ENCODE measurements around the gene RAB1A. TPM values are rescaled to one million over a fixed set of nuclear protein-coding genes. Genes with fewer than 3 reads are reported as not detected.

Gene RAB1A
- total RNA-seq, 1 experiment from 2014 or later = 127 TPM

GRCh38 chr2:65053199-65053598 is 76.7 kb downstream of the RAB1A start:
- Histone ChIP-seq H3K27me3 (no peaks in the 10 kb centered on the region), H3K9me3 (replicated peaks) (no peaks in the 10 kb centered on the region), H3K27ac (no peak overlapping the region), H3K36me3 (no peaks in the 10 kb centered on the region), H3K4me3 (no peak overlapping the region), H3K4me1 (peaks cover 19% of the 10 kb centered on the region)
- DNase-seq = no peak

- Histone ChIP-seq H3K36me3 (no peaks in the 10 kb centered on the region), H3K4me3 (no peak overlapping the region), H3K4me1 (peaks cover 15% of the 10 kb centered on the region), H3K27me3 (no peaks in the 10 kb centered on the region), H3K27ac (no peak overlapping the region), H3K9me3 (replicated peaks) (no peaks in the 10 kb centered on the region)
- DNase-seq = no peak
Measured at GRCh38 chr2:65050931-65051330, 79.0 kb downstream of the RAB1A start.

GRCh38 chr2:65049010-65049639 is 80.8 kb downstream of the RAB1A start:
- H3K9me3 ChIP-seq (replicated peaks) = 0 out of 2 replicates have a peak, but pooled peaks cover 2% of the 10 kb centered on the region
- peaks cover 25% of the 10 kb centered on the region for H3K4me1 ChIP-seq
- DNase-seq = peak in 1 of 2 experiments; percentile 49
- H3K27ac ChIP-seq = no peak overlapping the region
- H3K36me3 ChIP-seq = no peaks in the 10 kb centered on the region
- H3K27me3 ChIP-seq = no peaks in the 10 kb centered on the region
- no peak overlapping the region for H3K4me3 ChIP-seq

GRCh38 chr2:65046633-65047407 is 83.1 kb downstream of the RAB1A start:
- DNase-seq = no peak
- Histone ChIP-seq H3K4me3 (no peak overlapping the region), H3K27me3 (no peaks in the 10 kb centered on the region), H3K36me3 (no peaks in the 10 kb centered on the region), H3K9me3 (replicated peaks) (0 out of 2 replicates have a peak, but pooled peaks cover 4% of the 10 kb centered on the region), H3K27ac (no peak overlapping the region), H3K4me1 (peaks cover 25% of the 10 kb centered on the region)

- peaks cover 25% of the 10 kb centered on the region for H3K4me1 ChIP-seq
- DNase-seq = peak; percentile 96
- H3K9me3 ChIP-seq (replicated peaks) = 0 out of 2 replicates have a peak, but pooled peaks cover 4% of the 10 kb centered on the region
- no peaks in the 10 kb centered on the region for H3K27me3 ChIP-seq
- H3K27ac ChIP-seq = no peak overlapping the region
- H3K36me3 ChIP-seq = no peaks in the 10 kb centered on the region
- no peak overlapping the region for H3K4me3 ChIP-seq
Measured at GRCh38 chr2:65045651-65046050, 84.3 kb downstream of the RAB1A start.

- 0 out of 2 replicates have a peak, but pooled peaks cover 4% of the 10 kb centered on the region for H3K9me3 ChIP-seq (replicated peaks)
- no peaks in the 10 kb centered on the region for H3K27me3 ChIP-seq
- H3K4me1 ChIP-seq = peaks cover 19% of the 10 kb centered on the region
- no peaks in the 10 kb centered on the region for H3K36me3 ChIP-seq
- no peak overlapping the region for H3K4me3 ChIP-seq
- DNase-seq = no peak
- no peak overlapping the region for H3K27ac ChIP-seq
Measured at GRCh38 chr2:65044097-65044735, 85.7 kb downstream of the RAB1A start.

GRCh38 chr2:65043001-65043400 is 86.9 kb downstream of the RAB1A start:
- Histone ChIP-seq H3K9me3 (replicated peaks) (0 out of 2 replicates have a peak, but pooled peaks cover 4% of the 10 kb centered on the region), H3K4me1 (peaks cover 13% of the 10 kb centered on the region), H3K4me3 (no peak overlapping the region), H3K27me3 (no peaks in the 10 kb centered on the region), H3K36me3 (no peaks in the 10 kb centered on the region), H3K27ac (no peak overlapping the region)
- DNase-seq = no peak

- peaks cover 9% of the 10 kb centered on the region for H3K4me1 ChIP-seq
- no peaks in the 10 kb centered on the region for H3K36me3 ChIP-seq
- no peaks in the 10 kb centered on the region for H3K27me3 ChIP-seq
- peak; percentile 79 to 89 for DNase-seq
- H3K4me3 ChIP-seq = no peak overlapping the region
- H3K27ac ChIP-seq = no peak overlapping the region
- 0 out of 2 replicates have a peak, but pooled peaks cover 4% of the 10 kb centered on the region for H3K9me3 ChIP-seq (replicated peaks)
Measured at GRCh38 chr2:65040400-65041261, 89.3 kb downstream of the RAB1A start.

GRCh38 chr2:65039640-65040039 is 90.3 kb downstream of the RAB1A start:
- Histone ChIP-seq H3K9me3 (replicated peaks) (0 out of 2 replicates have a peak, but pooled peaks cover 4% of the 10 kb centered on the region), H3K36me3 (no peaks in the 10 kb centered on the region), H3K27ac (no peak overlapping the region), H3K4me3 (no peak overlapping the region), H3K27me3 (no peaks in the 10 kb centered on the region), H3K4me1 (no peaks in the 10 kb centered on the region)
- no peak for DNase-seq

GRCh38 chr2:65037178-65037577 is 92.7 kb downstream of the RAB1A start:
- H3K27ac ChIP-seq = no peak overlapping the region
- no peaks in the 10 kb centered on the region for H3K36me3 ChIP-seq
- no peaks in the 10 kb centered on the region for H3K27me3 ChIP-seq
- DNase-seq = no peak
- H3K4me1 ChIP-seq = peaks cover 4% of the 10 kb centered on the region; the same call in 1 of the 2 replicates
- H3K9me3 ChIP-seq (replicated peaks) = no peaks in the 10 kb centered on the region
- no peak overlapping the region for H3K4me3 ChIP-seq

Other genes with a start within 250 kb of the RAB1A start
- gene SLC1A4, start 140.7 kb downstream of the RAB1A start, total RNA-seq (2014; rRNA removed; shearing (Covaris generic)) = 2.6 and 3.5 TPM in 2 replicates
- 13.7 and 14.1 TPM in 2 replicates for gene CEP68, start 73.7 kb downstream of the RAB1A start, total RNA-seq (2014; rRNA removed; shearing (Covaris generic))
- gene ACTR2, start 97.7 kb upstream of the RAB1A start, total RNA-seq (2014; rRNA removed; shearing (Covaris generic)) = 109 and 122 TPM in 2 replicates